GM15510 (cell line): ENCODE measurements around the gene SYCE3.

Experiments
- POLR2A ChIP-seq: IDR thresholded peaks from 3 replicates; pipeline ENCODE4 v1.6.1; 2011; ENCODE audit warnings: borderline replicate concordance; ENCODE audit not compliant: insufficient read length; ENCODE audit errors: extremely low read depth

SYCE3 gene

GRCh38 chr22:50581950-50582492 is 19.3 kb upstream of the SYCE3 start:
- TF ChIP-seq POLR2A: no peak

- no peak for TF ChIP-seq POLR2A
These were observed 18.6 kb upstream of the SYCE3 start for GRCh38 chr22:50581031-50581949.

DNA sequence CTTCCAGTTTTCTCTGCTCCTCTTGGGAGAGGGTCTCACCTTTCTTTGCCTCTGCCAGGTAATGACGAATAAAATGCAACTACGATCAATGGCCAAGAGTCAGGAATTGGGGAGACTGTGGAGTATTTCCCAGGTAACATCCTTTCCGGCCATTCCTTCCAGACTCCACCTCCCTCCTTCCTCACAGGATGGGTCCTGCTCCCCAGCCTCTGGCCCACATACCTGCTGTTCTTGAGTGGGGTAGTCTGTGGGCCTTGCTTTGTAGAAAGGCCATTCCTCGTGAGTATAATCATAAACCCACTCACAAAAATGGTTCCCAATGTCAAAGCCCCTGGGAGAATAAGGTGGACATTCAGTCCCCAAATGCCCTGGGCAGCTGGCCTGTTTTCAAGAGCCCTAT is 17.0 kb upstream of the SYCE3 start:
- TF ChIP-seq POLR2A: no peak

- no peak for TF ChIP-seq POLR2A
These were observed 16.1 kb upstream of the SYCE3 start for GRCh38 chr22:50578776-50579310.

GRCh38 chr22:50577987-50578775 is 15.5 kb upstream of the SYCE3 start, which contains the start of gene CPT1B:
Gene CPT1B (minus strand): TSS chr22:50578427. CDS start chr22:50577915, 512 bp downstream.
- no peak for TF ChIP-seq POLR2A

DNA sequence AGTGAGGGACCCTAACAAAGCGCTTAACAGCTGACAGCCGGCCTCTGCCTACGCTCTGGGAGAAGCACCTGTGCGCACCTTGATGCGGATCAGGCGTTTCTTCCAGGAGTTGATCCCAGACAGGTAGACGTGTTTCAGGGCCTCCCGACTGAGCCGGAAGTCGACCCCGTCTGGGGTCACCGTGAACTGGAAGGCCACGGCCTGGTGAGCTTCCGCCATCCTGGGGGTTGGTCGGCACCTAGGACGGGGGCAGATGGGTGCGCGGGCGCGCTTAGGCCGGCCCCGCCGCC is 14.9 kb upstream of the SYCE3 start:
- no peak for TF ChIP-seq POLR2A

- TF ChIP-seq POLR2A: no peak
These were observed 14.3 kb upstream of the SYCE3 start for GRCh38 chr22:50576806-50577696.

DNA sequence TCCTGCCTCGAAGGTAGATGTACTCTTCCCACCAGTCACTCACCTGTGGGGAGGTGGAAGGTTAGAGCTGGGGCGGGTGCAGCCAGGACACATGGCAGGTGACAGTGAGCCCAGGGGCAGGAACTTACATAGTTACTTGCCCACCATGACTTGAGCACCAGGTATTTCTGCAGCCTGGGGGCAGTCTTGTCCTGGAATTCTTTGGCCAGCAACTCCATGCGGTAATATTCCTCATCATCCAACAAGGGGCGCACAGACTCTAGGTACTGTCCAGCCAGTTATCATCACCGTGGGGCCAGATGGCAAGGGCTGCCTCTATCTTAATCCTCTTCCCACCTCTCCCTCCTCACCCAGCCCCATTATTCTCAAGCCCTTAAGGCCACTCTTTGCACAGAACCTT is 13.4 kb upstream of the SYCE3 start:
- TF ChIP-seq POLR2A: no peak

- TF ChIP-seq POLR2A: no peak
These were observed 12.8 kb upstream of the SYCE3 start for GRCh38 chr22:50575426-50575941.

DNA sequence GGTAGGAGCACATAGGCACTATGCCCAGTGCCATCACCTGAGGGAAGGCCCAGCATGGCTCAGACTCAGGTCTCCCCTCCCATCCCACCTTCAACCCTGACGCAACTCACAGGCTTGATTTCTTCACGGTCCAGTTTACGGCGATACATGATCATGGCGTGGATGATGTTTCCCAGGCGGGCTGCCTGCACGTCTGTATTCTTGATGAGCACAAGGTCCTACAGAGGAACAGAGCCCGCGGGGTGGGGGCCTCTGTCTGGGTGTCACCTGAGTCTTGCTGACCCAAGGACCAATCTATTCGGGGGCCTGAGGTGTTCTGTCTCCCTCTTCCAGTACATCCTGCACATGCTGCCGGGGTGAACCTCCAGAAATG is 11.7 kb upstream of the SYCE3 start:
- no peak for TF ChIP-seq POLR2A

- no peak for TF ChIP-seq POLR2A
These were observed 11.0 kb upstream of the SYCE3 start for GRCh38 chr22:50573491-50574382.

GRCh38 chr22:50572965-50573364 is 10.2 kb upstream of the SYCE3 start:
- no peak for TF ChIP-seq POLR2A

DNA sequence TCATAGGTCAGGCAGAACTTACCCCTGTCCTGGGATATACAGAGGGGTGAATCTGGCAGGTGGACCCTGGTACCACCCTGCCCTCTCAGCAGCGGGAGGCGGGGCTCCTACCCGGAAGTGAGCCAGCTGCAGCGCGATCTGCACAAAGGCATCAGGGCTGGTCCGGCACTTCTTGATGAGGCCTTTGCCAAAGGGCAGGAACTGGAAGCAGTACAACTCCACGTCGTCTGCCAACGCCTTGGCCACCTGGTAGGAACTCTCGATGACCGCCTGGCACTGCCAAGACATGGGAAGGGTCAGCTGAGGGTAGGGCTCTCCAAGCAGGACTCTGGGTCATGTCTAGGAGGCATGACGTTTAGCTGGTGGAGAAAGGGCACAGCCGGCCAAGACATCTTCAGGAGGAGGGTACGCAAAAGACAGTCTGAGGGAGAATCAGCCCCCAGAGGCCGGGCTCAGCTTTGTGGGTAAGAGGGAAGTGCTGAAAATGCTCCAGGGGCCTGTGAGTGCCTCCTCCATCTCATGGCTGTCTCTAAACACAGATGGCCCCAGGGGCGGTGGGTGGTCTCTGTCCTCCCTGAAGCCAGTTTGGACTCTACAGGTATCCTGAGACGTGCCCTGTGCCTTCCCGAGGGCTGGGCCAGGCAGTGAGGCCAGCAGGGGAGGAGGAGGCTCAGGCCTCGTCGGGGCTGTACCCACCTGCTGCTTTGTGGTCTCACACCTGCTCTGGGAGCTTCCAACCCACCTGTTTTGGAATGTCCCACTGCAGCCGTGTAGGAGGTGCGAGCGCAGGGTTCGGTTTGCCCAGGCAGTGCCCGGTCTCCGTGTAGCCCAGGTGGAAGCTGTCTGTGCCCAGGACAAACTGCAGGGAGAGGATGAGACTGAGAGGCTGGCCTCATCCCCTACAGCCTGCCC is 8.8 kb upstream of the SYCE3 start:
- no peak for TF ChIP-seq POLR2A

DNA sequence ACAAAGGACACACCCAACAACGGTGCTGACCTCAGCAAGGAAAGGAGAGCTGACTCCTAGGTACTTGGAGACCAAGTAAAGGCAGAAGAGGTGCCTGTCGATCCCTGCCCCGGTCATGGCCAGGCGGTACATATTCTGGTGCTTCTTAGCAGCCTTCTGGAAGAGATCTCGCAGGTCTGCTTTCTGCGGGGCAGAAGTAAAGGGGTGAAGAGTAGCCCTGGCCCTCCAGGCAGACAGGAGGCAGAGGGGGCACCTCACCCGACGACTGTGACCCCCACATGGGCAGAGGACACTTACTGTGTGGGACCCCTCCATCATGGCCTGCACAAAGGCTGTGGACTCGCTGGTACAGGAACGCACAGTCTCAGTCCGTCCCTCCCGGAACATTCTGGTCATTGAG is 8.1 kb upstream of the SYCE3 start:
- TF ChIP-seq POLR2A: no peak
